Hepatocyte (in vitro differentiated cells): ENCODE measurements around the gene SHC4. TPM values are rescaled to one million over a fixed set of nuclear protein-coding genes. Genes with fewer than 3 reads are reported as not detected.

ENCODE experiments used
- DNase-seq: peaks from one replicate; pipeline ENCODE4 v3.0.0-alpha.2; 2016; ENCODE audit warnings: low spot score
- H2AFZ ChIP-seq: fragments of 200-600 bp; sonication (generic); 2 replicates; pipeline ENCODE4 v1.6.0; 2016; ENCODE audit warnings: antibody characterized with exemption, mild to moderate bottlenecking
- H3K27ac ChIP-seq: fragments of 200-600 bp; sonication (generic); 2 replicates; pipeline ENCODE4 v1.5.1; 2016; ENCODE audit warnings: mild to moderate bottlenecking
- H3K27me3 ChIP-seq: fragments of 200-600 bp; sonication (generic); 2 replicates; pipeline ENCODE4 v1.6.1; 2016
- H3K36me3 ChIP-seq: fragments of 200-600 bp; sonication (generic); replicated peaks from 2 replicates; pipeline ENCODE4 v1.5.1; 2016; ENCODE audit warnings: low read depth; ENCODE audit not compliant: insufficient read depth
- H3K4me1 ChIP-seq: fragments of 200-600 bp; sonication (generic); 2 replicates; pipeline ENCODE4 v1.5.1; 2016; ENCODE audit warnings: mild to moderate bottlenecking, moderate library complexity; ENCODE audit not compliant: insufficient read depth
- H3K4me2 ChIP-seq: fragments of 200-600 bp; sonication (generic); 2 replicates; pipeline ENCODE4 v1.6.0; 2016
- H3K4me3 ChIP-seq: fragments of 200-600 bp; sonication (generic); 2 replicates; pipeline ENCODE4 v1.5.1; 2016; ENCODE audit warnings: mild to moderate bottlenecking
- H3K79me2 ChIP-seq: fragments of 200-600 bp; sonication (generic); 2 replicates; pipeline ENCODE4 v1.6.0; 2017; ENCODE audit warnings: mild to moderate bottlenecking
- H3K9me2 ChIP-seq: fragments of 200-600 bp; sonication (generic); replicated peaks from 2 replicates; pipeline ENCODE4 v1.6.0; 2017; ENCODE audit warnings: mild to moderate bottlenecking; ENCODE audit not compliant: insufficient read depth
- H3K9me3 ChIP-seq: fragments of 200-600 bp; sonication (generic); 2 replicates; pipeline ENCODE4 v1.5.1; 2016; ENCODE audit warnings: low read depth, mild to moderate bottlenecking
- H4K20me1 ChIP-seq: fragments of 200-600 bp; sonication (generic); 2 replicates; pipeline ENCODE4 v1.6.0; 2016; ENCODE audit warnings: mild to moderate bottlenecking; ENCODE audit not compliant: insufficient read depth, poor library complexity, severe bottlenecking
- CTCF ChIP-seq: fragments of 200-600 bp; sonication (generic); IDR thresholded peaks from 2 replicates; pipeline ENCODE4 v1.5.1; 2016; ENCODE audit warnings: antibody characterized with exemption, mild to moderate bottlenecking; ENCODE audit not compliant: poor library complexity
- EZH2 ChIP-seq: fragments of 200-600 bp; sonication (generic); IDR thresholded peaks from 2 replicates; pipeline ENCODE4 v1.6.1; 2016; ENCODE audit warnings: antibody characterized with exemption, mild to moderate bottlenecking, borderline replicate concordance
- EZH2phosphoT487 ChIP-seq: fragments of 200-600 bp; sonication (generic); IDR thresholded peaks from one replicate; pipeline ENCODE4 v1.6.1; 2018; ENCODE audit warnings: antibody characterized with exemption, mild to moderate bottlenecking, low read depth, moderate library complexity; ENCODE audit not compliant: unreplicated experiment, severe bottlenecking
- WGBS: methylation state at CpG from one replicate; pipeline ENCODE4 v1.1.6; 2016; ENCODE audit warnings: low lambda C conversion rate; ENCODE audit errors: missing lambda C conversion rate; 5-methylcytosine and 5-hydroxymethylcytosine counted together
- polyA plus RNA-seq: library from polyadenylated mRNA; unstranded; fragments of >200 nt; fragmentation: Nextera tagmentation; extraction: Ambion mirVana; gene quantifications from 2 replicates; pipeline ENCODE4 v1.2.1, GENCODE V29; 2016
- total RNA-seq: library from RNA; depleted of rRNA; stranded (reverse); fragments of >200 nt; gene quantifications from 2 replicates; pipeline ENCODE4 v1.2.3, GENCODE V29; 2014

SHC4 gene
- total and polyA plus RNA-seq, 2 experiments from 2014 or later = 0.75 to 1.00 TPM

DNA sequence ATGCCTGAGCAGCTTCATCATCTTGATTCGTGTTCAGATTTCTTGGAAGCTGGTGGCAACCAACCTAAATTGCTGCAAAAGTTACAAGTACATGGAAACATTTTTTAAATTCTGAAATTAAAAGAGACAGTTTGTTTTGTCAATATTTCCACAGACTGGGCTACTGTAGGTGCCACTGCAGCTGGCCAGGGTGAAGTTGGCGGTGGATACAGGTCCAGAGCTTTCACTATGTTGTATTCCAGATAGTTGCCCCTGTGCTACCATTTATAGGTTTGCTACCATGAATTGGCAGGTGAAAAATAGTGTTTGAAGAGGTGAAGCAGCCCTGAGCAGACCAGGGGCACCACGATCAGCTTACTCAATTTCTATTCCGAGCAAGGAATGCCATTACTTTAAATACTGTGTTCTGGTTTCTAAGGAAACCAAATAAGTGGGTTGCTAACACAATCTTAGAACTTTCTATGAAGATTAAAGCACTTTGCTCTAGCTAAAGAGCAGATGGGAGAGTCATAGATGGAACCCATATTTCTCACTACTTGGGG lies 21.2 kb upstream of the SHC4 start:
- no peaks in the 10 kb centered on the region for H3K27me3 ChIP-seq
- H3K4me2 ChIP-seq = no peak overlapping the region
- H3K4me3 ChIP-seq = no peak overlapping the region
- H3K36me3 ChIP-seq = no peaks in the 10 kb centered on the region
- no peak overlapping the region for H2AFZ ChIP-seq
- no peaks in the 10 kb centered on the region for H3K4me1 ChIP-seq
- H3K27ac ChIP-seq = no peak overlapping the region
- H3K9me2 ChIP-seq = no peaks in the 10 kb centered on the region
- H3K9me3 ChIP-seq = no peaks in the 10 kb centered on the region
- no peaks in the 10 kb centered on the region for H4K20me1 ChIP-seq
- TF ChIP-seq EZH2 (no peak), CTCF (no peak), EZH2phosphoT487 (no peak)
- no peak for DNase-seq
- no peaks in the 10 kb centered on the region for H3K79me2 ChIP-seq
- 86% methylated on average over 4 of the region's 4 CpGs for WGBS

DNA sequence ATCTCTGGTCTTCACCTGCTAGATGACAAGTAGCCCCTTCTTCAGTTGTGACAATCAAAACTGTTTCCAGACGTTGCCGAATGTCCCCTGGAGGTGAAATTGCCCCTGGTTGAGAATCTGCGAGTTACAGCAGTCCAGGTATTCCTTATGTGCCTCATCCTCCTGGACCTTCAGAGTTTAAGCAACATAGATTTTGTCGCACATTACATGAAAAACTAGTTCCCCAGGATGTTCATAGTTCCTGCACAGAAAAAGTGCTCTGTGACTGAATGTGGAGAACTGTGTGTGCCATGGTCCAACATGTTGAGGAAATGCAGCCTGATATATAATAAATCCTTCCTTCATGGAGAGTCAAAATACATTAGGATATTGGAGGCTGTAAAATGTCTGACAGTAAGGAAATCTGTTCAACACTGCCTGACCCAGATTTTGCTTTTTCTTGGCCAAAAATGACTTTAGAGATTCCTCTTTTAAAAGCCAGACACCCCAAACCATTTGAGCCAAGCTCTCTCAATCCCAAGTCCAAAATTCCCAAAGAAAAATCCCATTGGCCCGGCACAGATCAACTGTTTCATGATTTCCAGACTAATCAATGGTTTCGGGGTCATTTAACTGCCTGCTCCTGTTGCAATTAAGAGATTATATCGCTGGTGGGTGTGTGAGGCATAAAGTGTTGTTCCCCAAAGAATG lies 20.4 kb upstream of the SHC4 start:
- Histone ChIP-seq H3K36me3 (no peaks in the 10 kb centered on the region), H3K4me1 (no peaks in the 10 kb centered on the region), H3K4me2 (no peak overlapping the region), H3K27ac (no peak overlapping the region), H3K9me2 (no peaks in the 10 kb centered on the region), H3K4me3 (no peak overlapping the region), H3K27me3 (no peaks in the 10 kb centered on the region), H3K9me3 (no peaks in the 10 kb centered on the region), H2AFZ (no peak overlapping the region), H3K79me2 (no peaks in the 10 kb centered on the region), H4K20me1 (no peaks in the 10 kb centered on the region)
- no peak for TF ChIP-seq EZH2
- no peak for TF ChIP-seq EZH2phosphoT487
- no peak for TF ChIP-seq CTCF
- DNase-seq = no peak
- 88% methylated on average over 7 of the region's 7 CpGs for WGBS

DNA sequence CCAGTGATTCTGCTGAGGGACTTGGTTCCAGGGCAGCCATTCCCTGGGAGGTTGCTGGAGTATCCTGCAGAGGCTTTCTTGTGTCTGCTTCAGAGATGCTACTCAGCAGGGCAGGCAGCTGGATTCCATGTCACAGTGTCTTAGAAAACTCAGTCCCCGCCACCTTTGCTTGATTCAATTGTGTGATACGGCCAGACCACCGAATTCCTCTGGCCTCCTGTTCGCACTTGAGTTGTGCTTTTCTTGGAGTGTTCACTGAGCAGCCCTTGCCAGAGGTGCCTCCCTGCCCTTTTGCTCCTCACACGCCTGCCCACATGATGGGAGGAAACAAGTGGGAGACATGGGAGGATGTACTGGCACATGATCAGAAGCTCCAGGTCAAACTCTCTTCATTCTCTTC lies 19.6 kb upstream of the SHC4 start:
- DNase-seq = no peak
- H4K20me1 ChIP-seq = no peaks in the 10 kb centered on the region
- H3K27ac ChIP-seq = no peak overlapping the region
- 92% methylated on average over 5 of the region's 5 CpGs for WGBS
- no peaks in the 10 kb centered on the region for H3K4me1 ChIP-seq
- H3K36me3 ChIP-seq = no peaks in the 10 kb centered on the region
- TF ChIP-seq EZH2 (no peak), CTCF (no peak)
- H3K27me3 ChIP-seq = no peaks in the 10 kb centered on the region
- no peaks in the 10 kb centered on the region for H3K9me3 ChIP-seq
- no peaks in the 10 kb centered on the region for H3K9me2 ChIP-seq
- H2AFZ ChIP-seq = no peak overlapping the region
- H3K4me3 ChIP-seq = no peak overlapping the region
- H3K4me2 ChIP-seq = no peak overlapping the region
- H3K79me2 ChIP-seq = no peaks in the 10 kb centered on the region
